GM12872 (cell line): Measurements from ENCODE around the gene NPAS3.

Source experiments
- TF ChIP-seq, protein P1 (sequence below): IDR thresholded peaks from 3 replicates; pipeline ENCODE4 v1.5.1; 2011; ENCODE audit warnings: low read depth, mild to moderate bottlenecking, low read length, moderate library complexity; ENCODE audit not compliant: insufficient read depth

NPAS3 gene

DNA sequence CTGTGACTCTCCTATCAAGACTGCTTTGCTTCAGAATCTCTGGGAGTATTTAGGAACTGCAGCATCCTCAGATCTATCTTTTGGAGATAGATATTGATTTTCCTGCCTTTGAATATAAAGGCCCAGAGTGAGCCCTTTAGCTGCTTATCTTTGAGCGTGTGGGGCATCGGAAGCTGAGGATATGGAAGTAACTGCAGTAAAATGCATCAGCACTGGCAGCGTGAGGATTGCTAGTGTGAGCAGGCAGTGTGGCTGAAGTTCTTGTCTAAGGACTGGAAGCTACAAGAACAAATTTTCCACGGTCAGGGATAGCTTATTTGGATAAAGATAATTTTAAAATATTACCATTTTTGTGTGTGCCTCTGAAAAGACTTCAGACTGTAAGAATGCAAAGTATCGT lies 474.7 kb downstream of the NPAS3 start:
- TF ChIP-seq, protein P1, sequence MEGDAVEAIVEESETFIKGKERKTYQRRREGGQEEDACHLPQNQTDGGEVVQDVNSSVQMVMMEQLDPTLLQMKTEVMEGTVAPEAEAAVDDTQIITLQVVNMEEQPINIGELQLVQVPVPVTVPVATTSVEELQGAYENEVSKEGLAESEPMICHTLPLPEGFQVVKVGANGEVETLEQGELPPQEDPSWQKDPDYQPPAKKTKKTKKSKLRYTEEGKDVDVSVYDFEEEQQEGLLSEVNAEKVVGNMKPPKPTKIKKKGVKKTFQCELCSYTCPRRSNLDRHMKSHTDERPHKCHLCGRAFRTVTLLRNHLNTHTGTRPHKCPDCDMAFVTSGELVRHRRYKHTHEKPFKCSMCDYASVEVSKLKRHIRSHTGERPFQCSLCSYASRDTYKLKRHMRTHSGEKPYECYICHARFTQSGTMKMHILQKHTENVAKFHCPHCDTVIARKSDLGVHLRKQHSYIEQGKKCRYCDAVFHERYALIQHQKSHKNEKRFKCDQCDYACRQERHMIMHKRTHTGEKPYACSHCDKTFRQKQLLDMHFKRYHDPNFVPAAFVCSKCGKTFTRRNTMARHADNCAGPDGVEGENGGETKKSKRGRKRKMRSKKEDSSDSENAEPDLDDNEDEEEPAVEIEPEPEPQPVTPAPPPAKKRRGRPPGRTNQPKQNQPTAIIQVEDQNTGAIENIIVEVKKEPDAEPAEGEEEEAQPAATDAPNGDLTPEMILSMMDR, result no peak

DNA sequence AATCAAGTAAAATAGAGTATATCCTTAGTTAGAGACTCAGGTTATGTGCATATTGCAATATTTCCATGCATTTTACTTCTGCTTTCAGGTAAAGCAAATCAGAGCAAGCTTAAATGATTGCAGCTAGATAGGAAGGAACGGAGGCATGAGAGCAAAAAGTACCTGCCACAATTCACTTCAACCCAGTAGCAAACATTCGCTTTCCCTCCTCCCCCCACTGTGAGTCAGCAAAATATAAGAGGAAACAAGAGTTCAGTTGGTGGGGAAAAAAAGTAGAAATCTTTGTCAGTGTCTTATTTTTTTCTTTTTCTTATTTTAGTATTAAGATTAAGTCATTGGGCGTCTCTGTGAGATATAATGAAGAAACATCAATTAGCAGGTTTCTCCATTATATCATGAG lies 475.4 kb downstream of the NPAS3 start:
- TF ChIP-seq, protein P1, result no peak

DNA sequence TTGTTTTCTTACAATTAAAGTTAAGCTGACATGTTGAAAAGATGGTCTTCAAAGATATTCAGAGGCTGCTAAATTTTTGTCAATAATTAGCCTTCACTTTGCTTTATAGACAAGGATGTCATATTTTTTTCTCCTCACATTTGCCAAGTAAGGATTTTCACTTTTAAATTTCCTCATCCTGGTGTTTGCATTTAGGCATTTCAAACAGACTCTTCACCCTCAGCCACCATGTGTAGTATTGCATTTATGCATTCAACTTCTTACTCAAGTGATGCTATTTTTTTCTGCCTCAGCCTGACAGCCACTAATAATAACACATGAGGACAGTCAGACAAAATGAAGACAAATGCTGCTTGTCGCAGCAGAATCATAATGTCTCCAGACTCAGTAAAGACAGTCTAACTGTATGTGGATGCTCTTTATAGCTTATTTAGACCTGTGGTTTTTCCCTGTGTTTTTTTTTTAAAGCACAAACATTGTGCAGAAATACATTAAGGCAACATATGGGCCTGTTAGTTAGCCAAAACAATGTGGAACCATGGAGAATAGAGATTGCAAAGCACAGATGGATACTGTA lies 481.5 kb downstream of the NPAS3 start:
- TF ChIP-seq, protein P1, result no peak

DNA sequence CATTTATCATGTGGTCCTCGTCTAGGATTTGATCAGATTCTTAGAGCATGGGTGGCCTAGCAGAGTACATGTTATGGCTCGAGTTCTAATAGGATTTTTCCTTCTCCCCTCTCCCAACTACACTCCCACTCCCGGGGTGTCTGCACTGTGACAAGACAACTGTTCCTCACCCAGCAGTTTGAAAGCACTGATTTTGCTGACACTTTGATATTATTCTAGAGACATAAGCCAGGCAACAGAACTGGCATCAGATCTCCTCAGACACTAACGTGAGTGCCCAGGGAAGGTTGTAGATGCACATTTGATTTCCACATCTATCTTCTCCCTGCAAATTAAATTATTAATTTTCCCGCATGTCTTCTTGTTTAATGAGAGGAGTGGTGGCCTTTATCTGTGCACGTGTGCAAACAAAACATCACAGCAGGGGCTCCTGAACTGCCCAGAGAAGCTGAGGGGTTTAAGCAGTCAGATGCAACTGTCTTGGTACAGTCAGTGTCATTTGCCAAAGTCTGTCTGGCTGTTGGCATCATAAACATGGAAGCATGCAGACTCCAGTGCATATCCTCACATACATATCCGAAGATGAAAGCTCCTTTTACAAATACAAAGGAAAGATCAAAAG lies 491.8 kb downstream of the NPAS3 start:
- TF ChIP-seq, protein P1, result no peak

DNA sequence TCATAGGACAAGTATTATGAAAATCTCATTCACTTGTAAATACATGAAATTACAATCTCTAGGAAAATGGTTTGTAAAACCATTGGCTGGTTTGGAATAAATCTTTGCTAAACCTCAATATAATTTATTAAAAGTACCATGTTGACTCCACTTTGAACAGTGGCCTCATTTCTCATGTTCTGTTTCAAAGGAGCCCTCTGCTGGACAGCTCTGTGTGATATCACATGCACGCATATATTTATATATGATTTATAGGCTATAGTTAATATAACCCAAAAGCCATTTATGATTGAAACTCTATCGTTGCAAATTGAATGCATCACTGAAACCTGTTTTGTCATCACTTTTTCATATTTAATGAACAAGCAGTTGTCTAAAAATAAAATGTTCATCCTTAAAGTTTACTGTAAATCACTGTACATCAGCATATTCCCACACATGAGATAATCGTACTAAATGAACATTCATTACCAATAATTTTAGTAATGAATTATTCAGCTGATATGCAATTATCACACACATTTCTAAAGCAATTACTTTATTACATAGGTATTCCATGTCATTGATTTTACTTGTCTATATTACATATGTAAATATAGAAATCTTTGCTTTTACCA lies 493.8 kb downstream of the NPAS3 start:
- TF ChIP-seq, protein P1, result 0 out of 3 replicates have a peak, but pooled peaks have one; percentile 7

DNA sequence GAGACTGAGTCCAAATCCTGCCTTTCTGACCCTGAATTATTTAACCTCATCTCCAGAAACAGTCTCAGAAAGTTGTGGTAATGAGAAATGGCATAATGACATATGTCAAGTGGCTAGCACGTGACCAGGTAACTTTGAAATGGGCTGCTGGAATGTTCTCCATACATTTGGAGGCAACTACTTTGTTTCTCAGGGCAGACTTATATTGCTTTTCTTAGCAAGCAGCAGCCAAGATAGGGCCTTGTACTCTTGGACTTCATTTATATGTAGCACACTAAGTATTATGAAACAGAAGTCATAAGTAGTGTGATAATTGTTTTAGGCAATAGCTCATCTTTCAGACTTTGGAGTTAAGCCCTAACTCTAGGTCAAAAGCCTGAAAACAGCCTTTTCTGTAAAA lies 494.7 kb downstream of the NPAS3 start:
- TF ChIP-seq, protein P1, result no peak

DNA sequence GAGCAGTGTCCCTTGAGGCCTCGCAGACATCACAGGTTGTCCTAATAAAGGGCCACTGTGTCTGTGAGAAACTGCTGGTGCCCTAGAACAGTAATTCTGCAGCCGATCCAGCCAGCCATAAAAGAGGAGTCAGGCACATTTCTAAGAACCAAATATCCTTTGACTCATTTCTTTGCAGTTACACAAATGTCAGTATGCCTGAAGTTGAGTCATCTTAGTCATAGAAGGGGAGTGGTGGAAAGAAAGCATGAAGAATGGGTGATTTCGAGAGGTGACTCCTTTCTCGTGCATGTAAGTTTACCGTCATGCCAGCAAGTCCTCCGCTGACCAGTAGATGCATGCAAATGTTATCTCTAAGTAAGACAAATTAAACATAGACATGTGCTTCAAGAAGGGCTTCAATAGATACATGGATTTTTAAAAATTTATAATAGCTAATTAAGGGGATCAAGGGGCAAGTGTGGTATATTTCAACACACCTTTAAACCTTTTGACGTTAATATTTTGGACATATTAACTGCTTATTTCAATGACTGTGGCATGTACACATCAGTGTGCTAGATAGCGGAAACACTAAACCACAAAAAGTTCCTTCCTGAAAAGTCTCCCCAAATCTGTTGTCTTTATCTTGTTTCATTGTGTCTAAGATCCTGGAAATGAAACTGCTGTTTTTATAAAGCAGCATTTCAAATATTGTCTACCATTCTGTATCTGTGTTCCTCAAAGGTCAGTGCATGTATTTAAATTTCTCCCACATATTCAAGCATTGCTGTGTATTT lies 497.4 kb downstream of the NPAS3 start:
- TF ChIP-seq, protein P1, result no peak
